ENCODE results near the gene TFF2.

The TFF2 gene

DNA sequence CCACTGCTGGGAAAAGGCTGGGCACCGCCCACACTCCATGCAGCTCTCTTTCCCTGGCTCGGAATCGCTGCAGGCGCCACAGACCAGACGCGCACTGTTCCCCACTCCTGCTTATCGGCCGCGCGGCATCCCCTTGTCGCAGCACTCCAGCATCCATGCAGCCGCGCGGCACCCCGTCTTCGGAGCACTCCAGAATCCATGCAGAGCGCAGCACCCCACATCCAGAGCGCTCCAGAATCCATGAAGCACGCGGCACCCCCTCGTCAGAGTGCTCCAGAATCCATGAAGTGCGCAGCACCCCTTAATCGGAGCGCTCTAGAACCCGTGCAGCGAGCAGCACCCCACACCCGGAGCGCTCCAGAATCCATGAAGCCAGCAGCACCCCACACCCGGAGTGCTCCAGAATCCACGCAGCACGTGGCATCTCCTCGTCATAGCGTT, 45.1 kb downstream of the TFF2 start:
- no peak for DNase-seq (ENCODE audit: low read depth)

DNA sequence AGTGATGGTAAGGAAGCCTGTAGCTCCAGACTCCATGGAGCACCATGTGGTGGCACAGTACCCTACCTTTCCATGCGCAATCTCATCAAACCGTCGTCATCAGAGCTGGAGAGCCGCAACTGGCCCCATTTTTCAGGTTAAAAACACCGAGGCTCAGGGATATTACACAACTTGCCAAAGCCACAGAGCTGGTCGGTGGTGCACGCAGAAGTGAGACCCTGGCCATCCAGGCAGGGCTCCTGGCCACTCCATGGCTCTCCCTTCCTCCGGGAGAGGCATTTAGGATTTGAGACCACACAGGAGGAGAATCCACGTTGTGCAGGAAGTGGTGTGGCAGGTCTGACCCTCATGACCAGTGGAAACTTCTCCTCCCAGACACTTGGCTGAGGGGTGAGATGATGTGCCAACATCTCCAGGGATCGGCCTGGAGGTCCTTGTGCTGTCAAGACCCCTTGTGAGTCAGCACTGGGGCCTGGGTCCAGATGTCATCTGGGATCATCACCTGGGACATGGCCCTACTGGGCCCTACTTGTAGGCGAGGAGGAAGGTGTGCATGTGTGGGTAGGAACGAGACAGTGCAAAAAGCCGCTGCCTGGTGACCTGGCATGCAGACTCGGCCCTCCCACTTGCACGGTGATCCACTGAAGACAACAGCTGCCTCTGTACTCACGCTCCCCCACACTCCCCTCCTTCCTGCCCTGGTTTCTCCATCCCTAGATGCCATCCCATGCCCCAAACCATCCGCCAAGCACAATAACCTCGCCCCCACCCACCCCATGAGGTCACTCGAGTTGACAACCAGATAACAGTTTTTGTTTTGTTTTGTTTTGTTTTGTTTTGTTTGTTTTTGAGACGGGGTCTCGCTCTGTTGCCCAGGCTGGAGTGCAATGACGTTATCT, 46.0 kb downstream of the TFF2 start:
- no peak for DNase-seq (ENCODE audit: low read depth)

DNA sequence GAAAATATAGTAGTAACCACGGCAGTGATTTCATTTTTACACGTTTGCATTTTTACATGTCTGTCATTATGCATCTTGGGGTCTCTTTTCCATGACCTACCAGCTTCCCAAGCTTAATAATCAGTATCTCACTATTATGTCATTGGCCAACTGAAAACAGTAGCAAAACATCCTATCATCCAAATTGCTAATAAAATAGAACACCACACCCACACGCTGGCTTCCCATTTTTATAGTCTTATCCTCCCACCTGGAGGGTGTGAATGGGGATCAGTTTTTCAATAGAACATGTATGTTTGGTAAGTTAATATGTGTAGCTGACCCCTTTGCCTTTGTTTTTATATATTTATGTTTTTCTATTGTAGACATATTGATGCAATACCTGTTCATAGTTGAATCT, 47.4 kb downstream of the TFF2 start:
- DNase-seq (ENCODE audit: low read depth) = no peak

DNA sequence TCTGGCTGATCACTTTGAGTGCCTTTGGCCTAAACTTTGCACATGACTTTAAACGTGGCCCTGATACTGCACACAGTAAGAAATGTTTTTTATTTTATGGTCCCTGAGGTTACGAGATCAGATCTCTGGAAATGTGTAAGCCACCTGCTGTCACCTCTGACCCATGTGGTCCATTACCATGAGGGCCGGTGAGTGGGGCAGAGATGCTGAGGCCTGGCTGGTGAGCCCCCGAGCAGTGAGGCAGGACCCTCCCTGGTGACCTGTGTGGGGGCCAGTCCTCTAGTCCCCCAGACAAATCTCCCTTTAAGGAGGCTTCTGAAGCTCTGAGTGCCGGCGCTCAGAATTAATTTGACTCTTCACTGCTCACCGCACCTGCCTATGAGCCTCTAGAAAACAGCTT, 48.0 kb downstream of the TFF2 start:
- DNase-seq (ENCODE audit: low read depth) = no peak

DNA sequence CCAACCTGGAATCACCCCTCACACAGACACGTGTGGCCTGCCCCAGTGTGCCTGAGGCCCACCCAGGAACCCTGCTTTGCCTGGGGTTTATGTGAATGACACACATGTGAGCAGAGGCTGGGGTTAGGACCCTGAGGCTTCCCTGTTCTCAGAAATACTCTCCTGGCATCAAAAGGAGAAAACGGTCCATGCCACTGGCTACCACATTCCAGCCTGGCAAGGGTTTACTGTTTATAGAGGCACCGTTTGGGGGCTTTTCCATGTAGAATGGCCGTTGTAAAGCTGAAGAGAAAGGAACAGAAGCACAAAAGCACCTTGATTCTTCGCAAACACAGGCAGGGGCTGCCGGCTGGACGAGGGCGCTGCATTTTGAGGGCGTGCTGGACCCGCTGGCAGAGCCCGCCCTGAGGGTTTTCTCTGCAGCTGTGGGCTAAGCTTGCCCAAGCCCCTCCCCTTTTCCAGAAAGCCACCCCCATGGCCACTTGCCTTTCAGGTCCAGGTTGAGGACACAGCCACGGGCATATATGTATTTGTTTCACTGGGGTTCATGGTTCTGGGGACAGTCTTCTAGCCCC, 48.6 kb downstream of the TFF2 start:
- DNase-seq (ENCODE audit: low read depth) = no peak

DNA sequence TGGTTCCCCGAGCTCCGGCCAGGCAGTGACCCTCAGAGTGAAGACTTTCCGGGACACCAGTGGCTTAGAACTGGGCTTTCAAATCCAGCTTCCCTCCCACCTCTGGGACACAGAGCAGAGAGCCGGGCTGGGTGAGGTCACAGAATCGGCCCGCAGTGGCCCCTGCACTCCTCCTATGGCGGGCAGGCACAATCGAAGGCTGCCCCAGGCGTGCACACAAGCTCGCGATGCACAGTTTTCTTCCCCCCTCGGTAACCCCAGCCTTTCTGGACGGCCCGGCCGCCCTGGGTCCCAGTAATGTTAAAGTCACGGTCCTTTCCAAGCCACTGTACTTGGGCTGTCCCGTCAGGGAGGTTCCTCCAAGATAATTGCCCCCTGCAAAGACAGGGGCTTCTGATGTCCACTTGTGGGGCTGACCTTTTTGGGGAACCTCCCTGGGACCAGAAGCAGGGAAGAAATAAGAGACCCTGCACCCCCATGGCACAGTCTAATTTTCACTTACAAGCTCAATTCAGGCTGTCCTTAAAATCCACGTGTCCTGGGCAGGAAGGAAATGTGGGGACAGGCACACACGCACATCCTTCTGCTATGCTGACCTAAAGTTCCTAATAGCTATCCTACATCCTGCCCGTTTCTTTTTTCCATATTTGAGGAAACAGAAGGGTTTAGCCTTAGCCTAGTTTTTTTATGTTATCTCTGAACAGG, 49.3 kb downstream of the TFF2 start:
- DNase-seq (ENCODE audit: low read depth) = no peak

DNA sequence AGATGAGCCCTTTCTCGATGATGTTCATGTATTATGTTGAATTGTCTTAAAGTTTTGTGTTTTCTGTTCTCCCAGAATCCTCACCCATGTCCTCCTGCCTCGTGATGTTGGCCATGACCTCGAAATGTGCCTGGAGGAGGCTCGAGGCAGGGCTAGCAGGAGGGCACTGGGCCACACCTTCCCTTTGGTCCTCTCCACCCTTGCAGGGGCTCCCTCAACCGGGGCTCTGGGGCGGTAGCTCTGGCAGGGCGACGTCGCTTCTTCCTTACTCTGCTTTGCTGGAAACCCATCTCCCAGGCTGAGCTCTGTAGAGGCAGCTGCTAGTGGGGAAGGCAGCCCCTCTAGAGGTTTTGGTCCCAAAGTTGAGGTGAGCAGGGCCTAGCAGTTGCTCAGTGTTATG, 49.8 kb downstream of the TFF2 start:
- no peak for DNase-seq (ENCODE audit: low read depth)

DNA sequence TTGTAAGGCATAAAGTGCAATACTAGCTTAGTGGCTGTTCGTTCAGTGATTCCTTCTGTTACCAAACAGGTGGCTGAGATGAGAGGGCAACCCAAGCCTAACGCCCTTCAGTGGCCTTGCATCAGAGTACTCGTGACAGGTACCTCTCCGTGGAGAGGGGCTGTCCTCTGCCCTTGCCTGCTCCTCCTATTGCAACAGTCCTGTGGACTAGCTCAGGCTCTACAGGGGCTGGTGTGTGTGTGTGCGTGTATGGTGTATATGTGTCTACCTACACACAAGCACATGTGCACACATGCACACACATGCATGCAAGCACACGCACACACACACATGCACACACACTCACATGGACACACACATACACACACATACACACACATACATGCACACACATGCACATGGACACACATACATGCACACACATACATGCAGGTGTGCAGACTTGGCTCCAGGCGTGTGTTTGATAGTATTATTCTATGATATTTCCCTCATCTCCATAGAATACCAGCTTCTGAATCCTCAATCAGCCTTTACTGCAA, 50.7 kb downstream of the TFF2 start:
- DNase-seq (ENCODE audit: low read depth) = no peak

DNA sequence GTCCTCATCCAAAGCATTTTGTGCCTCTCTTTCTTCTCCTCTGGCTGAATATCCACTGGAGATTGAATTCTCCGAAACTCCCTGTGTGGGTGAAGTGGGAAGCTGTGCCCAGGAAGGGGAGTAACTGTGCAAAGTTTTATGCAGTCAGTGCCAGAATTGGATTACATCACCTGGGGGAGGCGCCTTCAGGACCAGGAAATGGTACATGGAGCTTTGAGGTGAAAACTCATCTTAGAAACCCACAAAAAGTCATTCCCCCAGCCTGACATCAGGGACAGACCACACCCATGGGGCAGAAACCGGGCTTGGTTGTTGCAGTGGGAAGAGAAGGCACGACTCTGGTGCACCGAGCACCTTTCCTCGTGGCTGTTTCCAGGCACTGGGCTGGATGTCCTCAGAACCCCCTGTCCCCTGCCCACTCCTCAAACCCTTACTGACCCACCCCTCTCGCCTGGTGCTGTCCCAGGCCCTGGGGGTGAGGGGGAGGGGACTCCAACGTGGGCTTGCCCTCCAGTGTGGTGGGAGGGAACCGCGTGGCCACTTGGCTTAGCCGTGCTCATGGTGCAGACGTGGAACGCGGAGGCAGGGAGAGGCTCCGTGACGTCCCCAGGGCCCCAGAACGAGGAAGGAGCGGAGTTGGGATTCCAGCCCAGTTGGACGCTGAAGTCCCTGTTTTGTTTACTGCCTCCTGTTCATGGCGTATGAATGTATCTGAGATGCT, 51.3 kb downstream of the TFF2 start:
- no peak for DNase-seq (ENCODE audit: low read depth)

DNA sequence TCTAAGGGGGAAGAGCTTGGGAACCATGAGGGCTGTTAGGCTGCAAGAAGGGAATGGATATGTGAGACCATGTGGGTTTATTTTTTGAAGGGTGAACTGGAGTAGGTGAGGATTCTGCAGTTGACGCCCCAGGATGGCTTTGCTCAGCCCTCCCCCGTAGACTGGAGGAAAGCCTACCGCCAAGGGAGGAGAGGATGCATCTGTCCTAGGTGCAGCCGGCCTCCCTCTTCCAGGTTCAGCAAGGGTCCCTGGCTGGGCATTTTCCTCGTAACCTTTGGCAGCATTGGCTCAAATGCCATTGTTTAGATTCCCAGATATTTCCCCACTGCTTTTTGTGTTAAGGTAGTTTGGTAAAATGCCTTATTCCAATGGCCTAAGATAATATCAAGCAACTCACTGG, 52.1 kb downstream of the TFF2 start:
- no peak for DNase-seq (ENCODE audit: low read depth)

DNA sequence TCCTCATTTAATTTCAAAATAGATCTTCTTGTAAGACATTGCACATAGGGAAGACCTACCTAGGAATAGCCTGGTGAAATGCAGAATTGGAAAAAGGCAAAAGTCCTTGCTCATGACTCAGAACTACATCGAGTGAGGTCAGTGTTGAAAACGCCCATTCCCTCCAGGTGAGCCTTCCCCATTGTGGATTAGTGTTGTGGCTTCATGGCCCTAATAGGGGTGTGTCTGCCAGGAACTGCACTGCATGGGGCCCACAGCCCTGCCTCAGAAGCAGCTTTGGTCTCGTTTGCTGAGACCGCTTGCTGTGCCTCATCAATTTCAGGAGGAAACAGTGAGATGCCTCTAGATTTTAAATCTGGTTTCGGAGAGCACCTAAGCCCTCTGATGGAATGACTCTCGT, 52.6 kb downstream of the TFF2 start:
- no peak for DNase-seq (ENCODE audit: low read depth)

DNA sequence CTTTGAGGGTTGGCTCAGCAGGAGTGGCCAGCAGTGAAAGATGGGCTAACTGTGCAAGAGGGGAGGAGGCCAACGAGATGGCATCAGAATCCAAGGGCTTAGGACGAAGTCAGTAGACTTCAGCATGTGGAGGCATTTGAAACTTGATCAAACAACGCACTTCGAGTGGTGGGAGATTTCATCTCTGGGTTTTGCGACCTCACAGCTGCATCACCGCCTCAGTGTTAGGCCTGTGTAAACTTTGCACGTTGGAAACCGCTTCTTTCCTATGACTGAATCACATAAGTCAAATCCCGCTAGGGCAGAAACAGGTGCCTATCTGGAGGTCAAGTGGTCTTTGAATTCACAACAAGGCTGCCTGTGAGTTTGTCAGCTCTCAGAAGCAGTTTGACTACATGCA, 53.4 kb downstream of the TFF2 start:
- DNase-seq (ENCODE audit: low read depth) = no peak

DNA sequence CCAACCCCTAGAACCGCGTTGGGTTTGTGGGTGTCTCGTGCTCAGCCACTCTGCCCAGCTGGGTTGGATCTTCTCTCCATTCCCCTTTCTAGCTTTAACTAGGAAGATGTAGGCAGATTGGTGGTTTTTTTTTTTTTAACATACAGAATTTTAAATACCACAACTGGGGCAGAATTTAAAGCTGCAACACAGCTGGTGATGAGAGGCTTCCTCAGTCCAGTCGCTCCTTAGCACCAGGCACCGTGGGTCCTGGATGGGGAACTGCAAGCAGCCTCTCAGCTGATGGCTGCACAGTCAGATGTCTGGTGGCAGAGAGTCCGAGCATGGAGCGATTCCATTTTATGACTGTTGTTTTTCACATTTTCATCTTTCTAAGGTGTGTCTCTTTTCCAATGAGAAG, 54.3 kb downstream of the TFF2 start:
- DNase-seq (ENCODE audit: low read depth) = no peak
